SK-N-SH (cell line): ENCODE results near the gene ZNF189. TPM values are rescaled to one million over a fixed set of nuclear protein-coding genes. Genes with fewer than 3 reads are reported as not detected.

Source experiments
- CTCF ChIA-PET: fragments of 300-600, 350-600 bp; formaldehyde crosslinking; extraction: SDS; loops from one replicate; lab custom pipeline; 2021; lab: Yijun Ruan, JAX
- POLR2A ChIA-PET: fragments of 350-600 bp; sonication (Branson Sonifier 250); formaldehyde crosslinking; extraction: SDS; loops from one replicate; lab custom pipeline; 2020; ENCODE audit warnings: antibody characterized with exemption, inconsistent platforms; lab: Yijun Ruan, JAX
- DNase-seq: peaks from one replicate; pipeline ENCODE4 v3.0.0; 2012
- H2AFZ ChIP-seq: fragments of 200-600 bp; sonication (generic); 2 replicates; pipeline ENCODE4 v1.8.1; 2016; ENCODE audit warnings: antibody characterized with exemption, mild to moderate bottlenecking, low read depth
- H3F3A ChIP-seq: fragments of 200-600 bp; sonication (generic); replicated peaks from 2 replicates; pipeline ENCODE3; 2016; ENCODE audit warnings: antibody characterized with exemption, mild to moderate bottlenecking; ENCODE audit not compliant: insufficient read depth
- H3K27ac ChIP-seq, 2 experiments: fragments of 200-500 bp in 1 of 2; fragments of 200-600 bp in 1 of 2; sonication (Bioruptor generic) in 1 of 2; sonication (generic), shearing (Covaris generic) in 1 of 2; 2 replicates each; pipeline versions ENCODE4 v1.5.1 to v1.6.1; 2014 to 2016; ENCODE audit warnings: low read depth in 2 of 2, inconsistent platforms in 1 of 2, low read length in 1 of 2, mild to moderate bottlenecking in 1 of 2, mixed read lengths in 1 of 2
- H3K27me3 ChIP-seq: fragments of 200-600 bp; sonication (generic), shearing (Covaris generic); 2 replicates; pipeline ENCODE4 v1.6.1; 2016; ENCODE audit warnings: mixed run types; ENCODE audit not compliant: insufficient read depth
- H3K36me3 ChIP-seq, 2 experiments: fragments of 200-500 bp in 1 of 2; fragments of 200-600 bp in 1 of 2; sonication (Bioruptor generic) in 1 of 2; sonication (generic) in 1 of 2; replicated peaks in 1 of 2; 2 replicates each; pipeline versions ENCODE3 to v1.5.1; 2014 to 2016; ENCODE audit warnings: low read length in 1 of 2, mild to moderate bottlenecking in 1 of 2; ENCODE audit not compliant: insufficient read depth in 2 of 2, control insufficient read depth in 1 of 2
- H3K4me1 ChIP-seq, 2 experiments: fragments of 200-500 bp in 1 of 2; fragments of 200-600 bp in 1 of 2; sonication (Bioruptor generic) in 1 of 2; sonication (generic), shearing (Covaris generic) in 1 of 2; 2 replicates each; pipeline versions ENCODE4 v1.5.1 to v1.6.1; 2014 to 2016; ENCODE audit warnings: low read depth in 1 of 2, low read length in 1 of 2, mixed run types in 1 of 2; ENCODE audit not compliant: insufficient read depth in 2 of 2, control insufficient read depth in 1 of 2
- H3K4me2 ChIP-seq: fragments of 200-600 bp; sonication (generic), shearing (Covaris generic); 2 replicates; pipeline ENCODE4 v1.6.1; 2017; ENCODE audit warnings: mixed run types
- H3K4me3 ChIP-seq, 2 experiments: fragments of 200-500 bp in 1 of 2; fragments of 200-600 bp in 1 of 2; sonication (Bioruptor generic) in 1 of 2; sonication (generic), shearing (Covaris generic) in 1 of 2; 2 replicates each; pipeline versions ENCODE4 v1.5.1 to v1.8.1; 2014 to 2016; ENCODE audit warnings: low read depth in 2 of 2, inconsistent platforms in 1 of 2, low read length in 1 of 2, mild to moderate bottlenecking in 1 of 2, mixed read lengths in 1 of 2, moderate library complexity in 1 of 2
- H3K79me2 ChIP-seq: fragments of 200-600 bp; sonication (generic); 2 replicates; pipeline ENCODE4 v1.8.1; 2017; ENCODE audit warnings: mild to moderate bottlenecking; ENCODE audit not compliant: insufficient read depth
- H3K9ac ChIP-seq: fragments of 200-600 bp; sonication (generic); 2 replicates; pipeline ENCODE4 v1.6.1; 2017; ENCODE audit warnings: mixed run types
- H3K9me2 ChIP-seq: fragments of 200-600 bp; sonication (generic); 2 replicates; pipeline ENCODE4 v1.6.1; 2017; ENCODE audit warnings: mixed run types
- H3K9me3 ChIP-seq: fragments of 200-600 bp; sonication (generic); 2 replicates; pipeline ENCODE4 v1.6.1; 2017; ENCODE audit warnings: mixed run types, mild to moderate bottlenecking, moderate library complexity
- H4K20me1 ChIP-seq: fragments of 200-600 bp; sonication (generic); 2 replicates; pipeline ENCODE4 v1.6.1; 2017; ENCODE audit warnings: mild to moderate bottlenecking, mixed run types; ENCODE audit not compliant: insufficient read depth
- CTCF ChIP-seq: fragments of 200-600 bp; sonication (generic); IDR thresholded peaks from 2 replicates; pipeline ENCODE4 v1.6.1; 2017; ENCODE audit warnings: antibody characterized with exemption, mild to moderate bottlenecking, moderate library complexity
- EP300 ChIP-seq, 2 experiments: IDR thresholded peaks; 2 replicates each; pipeline versions ENCODE4 v1.4.0 to v1.6.1; 2012; ENCODE audit warnings: borderline replicate concordance in 1 of 2, low read depth in 1 of 2, low read length in 1 of 2
- FOXJ3 ChIP-seq: sonication (generic); formaldehyde crosslinking; IDR thresholded peaks from 2 replicates; pipeline ENCODE4 v1.5.1; 2020; ENCODE audit warnings: mild to moderate bottlenecking, missing genetic modification reagents
- GABPA ChIP-seq: IDR thresholded peaks from 2 replicates; pipeline ENCODE4 v1.4.0; 2012; ENCODE audit warnings: low read depth, mild to moderate bottlenecking
- GATA2 ChIP-seq: sonication (generic); formaldehyde crosslinking; IDR thresholded peaks from 2 replicates; pipeline ENCODE4 v1.5.0; 2020; ENCODE audit warnings: mild to moderate bottlenecking, missing genetic modification reagents
- JUND ChIP-seq: IDR thresholded peaks from 2 replicates; pipeline ENCODE4 v1.4.0; 2012
- MEF2A ChIP-seq: IDR thresholded peaks from 2 replicates; pipeline ENCODE4 v1.4.0; 2012; ENCODE audit warnings: low read depth, borderline replicate concordance
- MXI1 ChIP-seq: IDR thresholded peaks from 2 replicates; pipeline ENCODE4 v1.6.1; 2012; ENCODE audit warnings: mild to moderate bottlenecking, low read depth, low read length, improper control_type of control experiment
- NRF1 ChIP-seq: IDR thresholded peaks from 2 replicates; pipeline ENCODE4 v1.6.1; 2012; ENCODE audit warnings: low read depth, mild to moderate bottlenecking, low read length
- PBX3 ChIP-seq: IDR thresholded peaks from 2 replicates; pipeline ENCODE4; 2012
- RFX5 ChIP-seq: IDR thresholded peaks from 2 replicates; pipeline ENCODE4 v1.6.1; 2012; ENCODE audit warnings: mild to moderate bottlenecking, improper control_type of control experiment, low read length
- RXRA ChIP-seq: IDR thresholded peaks from 2 replicates; pipeline ENCODE4 v1.4.0; 2012; ENCODE audit warnings: low read depth, mild to moderate bottlenecking, borderline replicate concordance
- SIN3A ChIP-seq: IDR thresholded peaks from 2 replicates; pipeline ENCODE4 v1.6.1; 2012; ENCODE audit warnings: low read depth, mild to moderate bottlenecking, low read length, moderate library complexity, borderline replicate concordance
- SMC3 ChIP-seq: IDR thresholded peaks from 2 replicates; pipeline ENCODE4 v1.6.1; 2012; ENCODE audit warnings: low read depth, low read length, improper control_type of control experiment
- TAF1 ChIP-seq: IDR thresholded peaks from 2 replicates; pipeline ENCODE4 v1.6.1; 2012; ENCODE audit warnings: low read depth, mild to moderate bottlenecking, low read length, moderate library complexity, borderline replicate concordance
- USF1 ChIP-seq: IDR thresholded peaks from 2 replicates; pipeline ENCODE4 v1.4.0; 2012; ENCODE audit warnings: low read depth, borderline replicate concordance
- ZBTB33 ChIP-seq: IDR thresholded peaks from 2 replicates; pipeline ENCODE4 v1.4.0; 2012; ENCODE audit warnings: low read depth, borderline replicate concordance
- WGBS: methylation state at CpG from one replicate; pipeline ENCODE4 v1.1.6; 2017; ENCODE audit warnings: low lambda C conversion rate; 5-methylcytosine and 5-hydroxymethylcytosine counted together
- polyA plus RNA-seq, 3 experiments: library from polyadenylated mRNA; depleted of rRNA; stranded (reverse); fragments of >200 nt; gene quantifications; 2 replicates each; pipeline ENCODE4 v1.2.3, GENCODE V29; 2012

Gene ZNF189
- polyA plus RNA-seq, 1 of the 3 experiments (the other 2 are of a cell fraction), result 2.9 TPM

- Histone ChIP-seq H3K9me2 (no peaks in the 10 kb centered on the region), H3K9me3 (no peaks in the 10 kb centered on the region), H3K9ac (no peak overlapping the region), H3K27me3 (no peaks in the 10 kb centered on the region; the same call in 1 of the 2 replicates), H3K27ac (no peak overlapping the region), H3K79me2 (no peaks in the 10 kb centered on the region), H3K4me1 (no peaks in the 10 kb centered on the region; a peak in 1 of 4 replicates), H4K20me1 (no peaks in the 10 kb centered on the region), H2AFZ (no peak overlapping the region), H3K4me3 (no peak overlapping the region), H3K4me2 (no peak overlapping the region), H3F3A (no peaks in the 10 kb centered on the region), H3K36me3 (no peaks in the 10 kb centered on the region)
- ChIA-PET POLR2A (no interaction called here), CTCF (interaction anchor here (1.9 to 3.0 kb wide), 3 partner anchors 17 to 98 kb away, joined by 10 to 20 read pairs (median 11); no protein-coding TSS in a partner anchor)
- TF ChIP-seq TAF1, result no peak
- TF ChIP-seq USF1, result no peak
- TF ChIP-seq MXI1, result no peak
- TF ChIP-seq CTCF, result no peak
- TF ChIP-seq ZBTB33, result no peak
- TF ChIP-seq MEF2A, result no peak
- no peak for TF ChIP-seq RXRA
- no peak for TF ChIP-seq NRF1
- TF ChIP-seq SMC3, result no peak
- DNase-seq, result no peak
These were observed 33.5 kb downstream of the ZNF189 start for GRCh38 chr9:101432171-101432570.

GRCh38 chr9:101432740-101433139 is 34.1 kb downstream of the ZNF189 start:
- H3K9me2 ChIP-seq, result no peaks in the 10 kb centered on the region
- H3F3A ChIP-seq, result no peaks in the 10 kb centered on the region
- H4K20me1 ChIP-seq, result no peaks in the 10 kb centered on the region
- CTCF ChIA-PET, result interaction anchor here (1.9 to 3.0 kb wide), 3 partner anchors 16 to 98 kb away, joined by 10 to 20 read pairs (median 11); no protein-coding TSS in a partner anchor
- no peaks in the 10 kb centered on the region; a peak in 1 of 4 replicates for H3K4me1 ChIP-seq
- POLR2A ChIA-PET, result no interaction called here
- no peak for TF ChIP-seq RFX5
- no peak for TF ChIP-seq EP300 (IDR thresholded peaks at IDR 0.05; ENCODE audit: borderline replicate concordance in 1 of 2, low read depth in 1 of 2, low read length in 1 of 2)
- no peak for TF ChIP-seq JUND
- no peak for TF ChIP-seq PBX3
- no peak for TF ChIP-seq FOXJ3 (CRISPR knock-in tag)
- no peak for TF ChIP-seq SIN3A
- TF ChIP-seq GATA2 (CRISPR knock-in tag), result no peak
- no peak for TF ChIP-seq GABPA
- TF ChIP-seq SMC3, result no peak
- no peak overlapping the region for H3K9ac ChIP-seq
- H3K27me3 ChIP-seq, result no peaks in the 10 kb centered on the region; the same call in 1 of the 2 replicates
- no peak overlapping the region for H3K27ac ChIP-seq
- no peak overlapping the region for H3K4me2 ChIP-seq
- DNase-seq, result no peak
- no peaks in the 10 kb centered on the region for H3K79me2 ChIP-seq
- H2AFZ ChIP-seq, result no peak overlapping the region
- H3K9me3 ChIP-seq, result no peaks in the 10 kb centered on the region
- no peak overlapping the region for H3K4me3 ChIP-seq
- WGBS, result 67% methylated on average over 1 of the region's 1 CpG
- H3K36me3 ChIP-seq, result no peaks in the 10 kb centered on the region
